Epithelial cell of prostate (primary cell): ENCODE data around the gene ATP6V1G3.
"Not testable (repeated sequence)": the region's sequence is repeated elsewhere in the genome, so short reads cannot be mapped to it uniquely, and the experiment has no call there.

Experiments used
- DNase-seq: peaks from one replicate; pipeline ENCODE4 v3.0.0-alpha.2; 2011; ENCODE audit warnings: low read depth, low spot score
- H3K27ac ChIP-seq: fragments of 450-650 bp; 2 replicates; pipeline ENCODE4 v1.5.1; 2017; ENCODE audit warnings: mild to moderate bottlenecking

Gene ATP6V1G3

GRCh38 chr1:198544265-198544664 is 3.8 kb upstream of the ATP6V1G3 start:
- DNase-seq: no peak
- no peak overlapping the region for H3K27ac ChIP-seq

GRCh38 chr1:198543670-198544260 is 3.3 kb upstream of the ATP6V1G3 start:
- no peak overlapping the region for H3K27ac ChIP-seq
- no peak for DNase-seq

- H3K27ac ChIP-seq: no peak overlapping the region
- DNase-seq: no peak
Measured at GRCh38 chr1:198542632-198543031, 2.2 kb upstream of the ATP6V1G3 start.

GRCh38 chr1:198541737-198542136 is 1.3 kb upstream of the ATP6V1G3 start:
- no peak overlapping the region for H3K27ac ChIP-seq
- no peak for DNase-seq

GRCh38 chr1:198538579-198539364 is 1.7 kb downstream of the ATP6V1G3 start:
- H3K27ac ChIP-seq: no peak overlapping the region

GRCh38 chr1:198535631-198536030 is 4.8 kb downstream of the ATP6V1G3 start:
- no peak for DNase-seq
- no peak overlapping the region for H3K27ac ChIP-seq

More at GRCh38 chr1:198538579-198539364, 1.7 kb downstream of the ATP6V1G3 start:
- DNase-seq: no peak

- no peak overlapping the region for H3K27ac ChIP-seq
- DNase-seq: no peak
Measured at GRCh38 chr1:198534548-198535418, 5.7 kb downstream of the ATP6V1G3 start.

GRCh38 chr1:198531891-198532290 is 8.6 kb downstream of the ATP6V1G3 start:
- no peak for DNase-seq
- no peak overlapping the region for H3K27ac ChIP-seq

GRCh38 chr1:198530953-198531352 is 9.5 kb downstream of the ATP6V1G3 start:
- no peak overlapping the region for H3K27ac ChIP-seq
- DNase-seq: no peak

GRCh38 chr1:198529414-198529813 is 11.1 kb downstream of the ATP6V1G3 start:
- DNase-seq: no peak
- H3K27ac ChIP-seq: no peak overlapping the region

GRCh38 chr1:198528364-198528763 is 12.1 kb downstream of the ATP6V1G3 start:
- no peak overlapping the region for H3K27ac ChIP-seq
- DNase-seq: no peak

- no peak overlapping the region for H3K27ac ChIP-seq
- no peak for DNase-seq
Measured at GRCh38 chr1:198524556-198524955, 15.9 kb downstream of the ATP6V1G3 start.

GRCh38 chr1:198524127-198524526 is 16.4 kb downstream of the ATP6V1G3 start:
- DNase-seq, H3K27ac ChIP-seq: not testable (repeated sequence)

- H3K27ac ChIP-seq: no peak overlapping the region
- DNase-seq: no peak
Measured at GRCh38 chr1:198523182-198523950, 17.1 kb downstream of the ATP6V1G3 start.

GRCh38 chr1:198520524-198521254 is 19.8 kb downstream of the ATP6V1G3 start:
- no peak overlapping the region for H3K27ac ChIP-seq
- DNase-seq: no peak

- no peak for DNase-seq
- H3K27ac ChIP-seq: no peak overlapping the region
Measured at GRCh38 chr1:198519639-198520501, 20.6 kb downstream of the ATP6V1G3 start.

- no peak for DNase-seq
- no peak overlapping the region for H3K27ac ChIP-seq
Measured at GRCh38 chr1:198517623-198518199, 22.8 kb downstream of the ATP6V1G3 start.

- no peak for DNase-seq
Measured at GRCh38 chr1:198500096-198500495, 40.4 kb downstream of the ATP6V1G3 start.

More at GRCh38 chr1:198500096-198500495, 40.4 kb downstream of the ATP6V1G3 start:
- H3K27ac ChIP-seq: no peak overlapping the region
